Neural cell (in vitro differentiated cells): Measurements from ENCODE around the gene ARHGAP10. TPM values are rescaled to one million over a fixed set of nuclear protein-coding genes. Genes with fewer than 3 reads are reported as not detected.

Experiments
- H2AFZ ChIP-seq: fragments of 200-600, 300-800 bp; sonication (generic), shearing (Covaris generic); 2 replicates; pipeline ENCODE4 v1.6.0; 2014; ENCODE audit warnings: low read depth, mild to moderate bottlenecking, antibody characterized with exemption, low read length, moderate library complexity
- H3F3A ChIP-seq: fragments of 200-600 bp; shearing (Covaris generic); 2 replicates; pipeline ENCODE4 v1.6.1; 2016; ENCODE audit warnings: mild to moderate bottlenecking, moderate library complexity, mixed read lengths, antibody characterized with exemption, low read length; ENCODE audit not compliant: insufficient read depth, poor library complexity, severe bottlenecking
- H3K27ac ChIP-seq: fragments of 200-600, 300-800 bp; sonication (generic), shearing (Covaris generic); 2 replicates; pipeline ENCODE4 v1.5.1; 2014; ENCODE audit warnings: mild to moderate bottlenecking, low read length, moderate library complexity
- H3K27me3 ChIP-seq: fragments of 300-800, 200-600 bp; sonication (generic), shearing (Covaris generic); 2 replicates; pipeline ENCODE4 v1.6.0; 2014; ENCODE audit warnings: mild to moderate bottlenecking, low read depth, low read length, moderate library complexity; ENCODE audit not compliant: insufficient read depth
- H3K36me3 ChIP-seq: fragments of 300-800, 200-600 bp; sonication (generic), shearing (Covaris generic); 2 replicates; pipeline ENCODE4 v1.5.1; 2014; ENCODE audit warnings: mild to moderate bottlenecking, antibody characterized with exemption, low read length, moderate library complexity; ENCODE audit not compliant: insufficient read depth
- H3K4me2 ChIP-seq: fragments of 300-800, 200-600 bp; sonication (generic), shearing (Covaris generic); 2 replicates; pipeline ENCODE4 v1.6.0; 2014; ENCODE audit warnings: mild to moderate bottlenecking, low read length
- H3K4me3 ChIP-seq: fragments of 300-800, 200-600 bp; sonication (generic), shearing (Covaris generic); 2 replicates; pipeline ENCODE4 v1.5.1; 2014; ENCODE audit warnings: mild to moderate bottlenecking, low read length, moderate library complexity
- H3K79me2 ChIP-seq: fragments of 200-600 bp; shearing (Covaris generic); replicated peaks from 2 replicates; pipeline ENCODE4 v1.6.0; 2014; ENCODE audit warnings: mild to moderate bottlenecking, low read length, moderate library complexity; ENCODE audit not compliant: insufficient read depth
- H3K9ac ChIP-seq: fragments of 300-800, 200-600 bp; sonication (generic), shearing (Covaris generic); 2 replicates; pipeline ENCODE4 v1.6.1; 2016; ENCODE audit warnings: mild to moderate bottlenecking, low read length, mixed read lengths
- H3K9me2 ChIP-seq: fragments of 200-600 bp; shearing (Covaris generic); 2 replicates; pipeline ENCODE4 v1.6.1; 2016; ENCODE audit warnings: mild to moderate bottlenecking, low read length, mixed read lengths; ENCODE audit not compliant: insufficient read depth
- H3K9me3 ChIP-seq: fragments of 200-600, 300-800 bp; sonication (generic), shearing (Covaris generic); 2 replicates; pipeline ENCODE4 v1.6.1; 2016; ENCODE audit warnings: mild to moderate bottlenecking, mixed run types, low read length, moderate library complexity, mixed read lengths
- H4K20me1 ChIP-seq: fragments of 200-600 bp; shearing (Covaris generic); 2 replicates; pipeline ENCODE4 v1.6.1; 2016; ENCODE audit warnings: mild to moderate bottlenecking, mixed run types; ENCODE audit not compliant: insufficient read depth
- EP300 ChIP-seq: fragments of 450-650 bp; conservative IDR thresholded peaks from 2 replicates; pipeline ENCODE4 v1.6.1; 2014; ENCODE audit warnings: antibody characterized with exemption, mild to moderate bottlenecking, moderate library complexity; ENCODE audit not compliant: poor library complexity, severe bottlenecking
- EZH2 ChIP-seq: fragments of 200-600, 300-800 bp; shearing (Covaris generic), sonication (generic); IDR thresholded peaks from 2 replicates; pipeline ENCODE4 v1.6.1; 2014; ENCODE audit warnings: antibody characterized with exemption, low read length, borderline replicate concordance, mild to moderate bottlenecking; ENCODE audit not compliant: insufficient read depth, poor library complexity, severe bottlenecking
- MXI1 ChIP-seq: fragments of 450-650 bp; conservative IDR thresholded peaks from 2 replicates; pipeline ENCODE4 v1.6.1; 2014; ENCODE audit warnings: antibody characterized with exemption, mild to moderate bottlenecking; ENCODE audit not compliant: poor library complexity, severe bottlenecking
- POLR2AphosphoS5 ChIP-seq: IDR thresholded peaks from 2 replicates; pipeline ENCODE4 v1.6.1; 2012
- RAD21 ChIP-seq: fragments of 450-650 bp; conservative IDR thresholded peaks from 2 replicates; pipeline ENCODE4 v1.6.1; 2014; ENCODE audit warnings: antibody characterized with exemption, mild to moderate bottlenecking, moderate library complexity
- SMC3 ChIP-seq: fragments of 450-650 bp; conservative IDR thresholded peaks from 2 replicates; pipeline ENCODE4 v1.6.1; 2014; ENCODE audit warnings: antibody characterized with exemption, mild to moderate bottlenecking, moderate library complexity; ENCODE audit not compliant: poor library complexity
- TAF1 ChIP-seq: IDR thresholded peaks from 2 replicates; pipeline ENCODE4 v1.6.1; 2012; ENCODE audit warnings: low read depth
- polyA plus RNA-seq: library from polyadenylated mRNA; depleted of rRNA; stranded (reverse); fragments of >200 nt; gene quantifications from 2 replicates; pipeline ENCODE4 v1.2.3, GENCODE V29; 2014
- TF ChIP-seq, protein P1 (sequence below): IDR thresholded peaks from 2 replicates; pipeline ENCODE4 v1.6.1; 2012; ENCODE audit warnings: borderline replicate concordance
- TF ChIP-seq, protein P2 (sequence below): fragments of 450-650 bp; IDR thresholded peaks from 2 replicates; pipeline ENCODE4 v1.5.1; 2014; ENCODE audit warnings: antibody characterized with exemption, mild to moderate bottlenecking, moderate library complexity; ENCODE audit not compliant: poor library complexity, severe bottlenecking

The ARHGAP10 gene
- polyA plus RNA-seq, 1 donor from 2014 or later, result 1.2 TPM

DNA sequence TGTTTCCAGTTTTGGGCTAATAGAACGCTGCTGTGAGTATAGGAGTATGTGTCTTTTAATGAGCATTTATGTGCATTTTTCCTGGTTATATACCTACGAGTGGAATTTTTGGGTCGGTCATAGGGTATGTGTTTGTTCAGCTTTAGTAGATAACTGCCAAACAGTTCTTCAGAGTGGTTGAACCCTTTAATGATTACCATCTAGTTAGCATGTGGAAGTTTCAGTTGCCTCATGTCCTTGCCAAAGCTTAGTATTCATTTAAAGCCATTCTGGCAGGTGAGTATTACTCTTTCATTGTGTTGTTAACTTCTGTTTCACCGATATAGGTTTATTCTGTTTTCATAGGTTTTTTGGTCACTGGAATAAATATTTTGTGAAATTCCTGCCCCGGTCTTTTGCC lies 229.1 kb downstream of the ARHGAP10 start:
- H3K4me2 ChIP-seq, result no peak overlapping the region
- no peaks in the 10 kb centered on the region for H3K9me2 ChIP-seq
- H3K27me3 ChIP-seq, result no peaks in the 10 kb centered on the region
- H3K27ac ChIP-seq, result no peak overlapping the region
- no peaks in the 10 kb centered on the region for H3F3A ChIP-seq
- H3K9me3 ChIP-seq, result no peaks in the 10 kb centered on the region
- TF ChIP-seq RAD21, result no peak
- no peaks in the 10 kb centered on the region for H3K79me2 ChIP-seq
- no peak overlapping the region for H3K9ac ChIP-seq
- H3K36me3 ChIP-seq, result no peaks in the 10 kb centered on the region
- no peak overlapping the region for H2AFZ ChIP-seq
- H3K4me3 ChIP-seq, result no peak overlapping the region
- H4K20me1 ChIP-seq, result no peaks in the 10 kb centered on the region

DNA sequence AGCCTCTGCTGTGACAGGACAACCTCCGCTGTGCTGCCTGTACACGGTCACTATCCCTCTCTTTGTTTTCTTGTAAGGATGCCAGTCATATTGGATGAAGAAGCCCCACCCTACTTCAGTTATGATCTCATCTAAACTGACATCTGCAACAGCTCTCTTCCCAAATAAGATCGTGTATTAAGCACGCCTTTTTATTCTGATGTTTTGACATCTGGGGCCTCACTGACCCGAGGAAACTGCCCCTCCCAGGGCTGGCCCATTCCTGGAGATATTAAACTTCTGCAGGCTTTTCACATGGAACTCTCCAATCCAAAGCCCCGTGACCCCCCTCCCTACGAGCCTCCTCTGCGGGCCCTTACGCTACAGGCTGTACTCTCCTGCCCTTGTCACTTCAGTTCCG lies 232.0 kb downstream of the ARHGAP10 start:
- TF ChIP-seq, protein P1, sequence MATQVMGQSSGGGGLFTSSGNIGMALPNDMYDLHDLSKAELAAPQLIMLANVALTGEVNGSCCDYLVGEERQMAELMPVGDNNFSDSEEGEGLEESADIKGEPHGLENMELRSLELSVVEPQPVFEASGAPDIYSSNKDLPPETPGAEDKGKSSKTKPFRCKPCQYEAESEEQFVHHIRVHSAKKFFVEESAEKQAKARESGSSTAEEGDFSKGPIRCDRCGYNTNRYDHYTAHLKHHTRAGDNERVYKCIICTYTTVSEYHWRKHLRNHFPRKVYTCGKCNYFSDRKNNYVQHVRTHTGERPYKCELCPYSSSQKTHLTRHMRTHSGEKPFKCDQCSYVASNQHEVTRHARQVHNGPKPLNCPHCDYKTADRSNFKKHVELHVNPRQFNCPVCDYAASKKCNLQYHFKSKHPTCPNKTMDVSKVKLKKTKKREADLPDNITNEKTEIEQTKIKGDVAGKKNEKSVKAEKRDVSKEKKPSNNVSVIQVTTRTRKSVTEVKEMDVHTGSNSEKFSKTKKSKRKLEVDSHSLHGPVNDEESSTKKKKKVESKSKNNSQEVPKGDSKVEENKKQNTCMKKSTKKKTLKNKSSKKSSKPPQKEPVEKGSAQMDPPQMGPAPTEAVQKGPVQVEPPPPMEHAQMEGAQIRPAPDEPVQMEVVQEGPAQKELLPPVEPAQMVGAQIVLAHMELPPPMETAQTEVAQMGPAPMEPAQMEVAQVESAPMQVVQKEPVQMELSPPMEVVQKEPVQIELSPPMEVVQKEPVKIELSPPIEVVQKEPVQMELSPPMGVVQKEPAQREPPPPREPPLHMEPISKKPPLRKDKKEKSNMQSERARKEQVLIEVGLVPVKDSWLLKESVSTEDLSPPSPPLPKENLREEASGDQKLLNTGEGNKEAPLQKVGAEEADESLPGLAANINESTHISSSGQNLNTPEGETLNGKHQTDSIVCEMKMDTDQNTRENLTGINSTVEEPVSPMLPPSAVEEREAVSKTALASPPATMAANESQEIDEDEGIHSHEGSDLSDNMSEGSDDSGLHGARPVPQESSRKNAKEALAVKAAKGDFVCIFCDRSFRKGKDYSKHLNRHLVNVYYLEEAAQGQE, result no peak
- no peak for TF ChIP-seq EZH2
- TF ChIP-seq, protein P2, sequence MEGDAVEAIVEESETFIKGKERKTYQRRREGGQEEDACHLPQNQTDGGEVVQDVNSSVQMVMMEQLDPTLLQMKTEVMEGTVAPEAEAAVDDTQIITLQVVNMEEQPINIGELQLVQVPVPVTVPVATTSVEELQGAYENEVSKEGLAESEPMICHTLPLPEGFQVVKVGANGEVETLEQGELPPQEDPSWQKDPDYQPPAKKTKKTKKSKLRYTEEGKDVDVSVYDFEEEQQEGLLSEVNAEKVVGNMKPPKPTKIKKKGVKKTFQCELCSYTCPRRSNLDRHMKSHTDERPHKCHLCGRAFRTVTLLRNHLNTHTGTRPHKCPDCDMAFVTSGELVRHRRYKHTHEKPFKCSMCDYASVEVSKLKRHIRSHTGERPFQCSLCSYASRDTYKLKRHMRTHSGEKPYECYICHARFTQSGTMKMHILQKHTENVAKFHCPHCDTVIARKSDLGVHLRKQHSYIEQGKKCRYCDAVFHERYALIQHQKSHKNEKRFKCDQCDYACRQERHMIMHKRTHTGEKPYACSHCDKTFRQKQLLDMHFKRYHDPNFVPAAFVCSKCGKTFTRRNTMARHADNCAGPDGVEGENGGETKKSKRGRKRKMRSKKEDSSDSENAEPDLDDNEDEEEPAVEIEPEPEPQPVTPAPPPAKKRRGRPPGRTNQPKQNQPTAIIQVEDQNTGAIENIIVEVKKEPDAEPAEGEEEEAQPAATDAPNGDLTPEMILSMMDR, result no peak
- H3K4me3 ChIP-seq, result no peak overlapping the region
- H3K9ac ChIP-seq, result no peak overlapping the region
- no peaks in the 10 kb centered on the region for H3F3A ChIP-seq
- no peaks in the 10 kb centered on the region for H3K9me2 ChIP-seq
- no peaks in the 10 kb centered on the region for H3K79me2 ChIP-seq
- no peaks in the 10 kb centered on the region for H4K20me1 ChIP-seq
- no peak overlapping the region for H3K27ac ChIP-seq
- H3K27me3 ChIP-seq, result no peaks in the 10 kb centered on the region
- H3K9me3 ChIP-seq, result no peaks in the 10 kb centered on the region
- no peaks in the 10 kb centered on the region for H3K36me3 ChIP-seq
- no peak overlapping the region for H2AFZ ChIP-seq
- no peak overlapping the region for H3K4me2 ChIP-seq

DNA sequence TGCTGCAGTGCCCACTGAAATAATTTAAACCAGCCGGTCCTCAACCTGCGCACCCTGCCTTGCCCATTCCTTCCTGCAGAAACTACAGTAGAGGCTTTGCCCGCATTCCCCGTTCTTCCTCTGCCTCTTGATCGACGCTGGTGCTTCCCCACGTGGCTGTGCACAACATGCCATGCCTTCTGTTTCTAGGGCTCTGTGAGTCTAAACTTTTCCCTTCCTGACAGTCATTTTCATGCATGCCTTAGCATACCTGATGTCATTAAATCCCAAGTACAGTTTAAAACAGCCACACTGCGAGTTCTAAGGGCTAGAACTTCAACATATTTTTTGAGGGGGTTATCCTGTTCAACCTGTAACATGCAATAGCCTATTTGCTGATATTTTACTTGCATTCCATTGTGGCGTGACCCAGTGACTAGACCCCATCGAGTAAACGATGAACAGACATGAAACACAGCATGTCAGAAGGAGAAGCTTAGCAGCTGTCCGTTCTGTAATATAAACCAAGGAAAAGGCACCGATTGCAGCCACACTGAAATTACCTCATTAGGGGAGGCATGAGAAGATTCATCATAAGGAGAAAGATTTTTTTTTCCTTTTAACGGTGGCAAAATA lies 232.5 kb downstream of the ARHGAP10 start:
- no peaks in the 10 kb centered on the region for H3K79me2 ChIP-seq
- H4K20me1 ChIP-seq, result no peaks in the 10 kb centered on the region
- no peak overlapping the region for H3K27ac ChIP-seq
- no peaks in the 10 kb centered on the region for H3F3A ChIP-seq
- H3K36me3 ChIP-seq, result no peaks in the 10 kb centered on the region
- H3K27me3 ChIP-seq, result no peaks in the 10 kb centered on the region
- TF ChIP-seq MXI1, result no peak
- no peak for TF ChIP-seq POLR2AphosphoS5
- TF ChIP-seq, protein P1, result no peak
- TF ChIP-seq, protein P2, result no peak
- TF ChIP-seq RAD21, result no peak
- TF ChIP-seq SMC3, result no peak
- TF ChIP-seq EP300, result no peak
- TF ChIP-seq TAF1, result no peak
- no peak for TF ChIP-seq EZH2
- H3K4me3 ChIP-seq, result no peak overlapping the region
- no peaks in the 10 kb centered on the region for H3K9me3 ChIP-seq
- no peaks in the 10 kb centered on the region for H3K9me2 ChIP-seq
- no peak overlapping the region for H2AFZ ChIP-seq
- no peak overlapping the region for H3K4me2 ChIP-seq
- no peak overlapping the region for H3K9ac ChIP-seq
